HG03520 (cell line): ENCODE measurements around the gene CEP170B.

Experiments used
- ATAC-seq: cut with Tn5 transposase; IDR thresholded peaks from one replicate; pipeline ENCODE4 v1.9.1; 2021; ENCODE audit warnings: mild to moderate bottlenecking, moderate library complexity; ENCODE audit not compliant: unreplicated experiment

The CEP170B gene

DNA sequence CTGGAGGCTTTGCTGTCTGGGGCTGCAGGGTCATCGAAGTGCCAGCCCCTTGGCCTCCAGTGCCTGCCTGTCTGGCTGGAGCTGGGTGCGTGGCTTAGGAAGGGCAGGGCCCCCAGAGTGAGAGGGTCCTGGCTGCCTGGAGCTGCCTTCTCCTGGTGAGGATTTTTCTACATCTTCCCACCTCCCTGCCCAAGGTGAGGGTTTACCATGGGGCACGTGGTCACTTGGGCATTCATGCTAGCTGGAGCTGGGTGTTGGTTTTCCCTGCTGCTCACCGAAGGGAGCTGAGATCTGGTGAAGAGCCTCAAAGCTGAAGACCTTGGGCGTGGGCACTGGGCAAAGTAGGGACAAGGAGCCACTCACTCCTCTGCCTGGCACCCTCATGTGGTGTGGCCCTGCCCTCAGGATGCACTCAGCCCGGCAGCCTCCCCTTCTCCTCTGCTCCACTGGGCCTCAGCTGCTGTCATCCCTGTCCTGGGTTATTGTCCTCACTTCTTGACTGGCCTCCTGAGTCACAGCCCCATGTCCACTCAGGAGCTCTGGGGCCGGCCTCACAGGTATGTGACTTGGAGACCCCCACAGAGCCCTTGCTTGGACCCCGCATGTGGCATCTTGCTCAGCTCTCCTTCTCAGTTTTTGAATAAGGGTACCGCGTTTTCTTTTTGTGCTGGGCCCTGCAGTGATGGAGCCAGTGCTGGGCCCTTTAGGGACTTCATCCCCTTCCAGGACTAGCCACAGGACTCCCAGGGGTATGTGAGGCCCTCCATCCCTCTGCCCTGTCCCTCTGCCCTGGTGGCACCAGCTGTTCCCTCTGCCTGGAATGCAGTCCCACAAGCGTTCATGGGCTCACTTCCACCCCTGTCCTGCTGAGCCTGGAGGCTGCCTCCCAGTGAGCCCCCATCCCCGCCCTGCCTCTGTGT lies 1.6 kb downstream of the CEP170B start:
- no peak for ATAC-seq

DNA sequence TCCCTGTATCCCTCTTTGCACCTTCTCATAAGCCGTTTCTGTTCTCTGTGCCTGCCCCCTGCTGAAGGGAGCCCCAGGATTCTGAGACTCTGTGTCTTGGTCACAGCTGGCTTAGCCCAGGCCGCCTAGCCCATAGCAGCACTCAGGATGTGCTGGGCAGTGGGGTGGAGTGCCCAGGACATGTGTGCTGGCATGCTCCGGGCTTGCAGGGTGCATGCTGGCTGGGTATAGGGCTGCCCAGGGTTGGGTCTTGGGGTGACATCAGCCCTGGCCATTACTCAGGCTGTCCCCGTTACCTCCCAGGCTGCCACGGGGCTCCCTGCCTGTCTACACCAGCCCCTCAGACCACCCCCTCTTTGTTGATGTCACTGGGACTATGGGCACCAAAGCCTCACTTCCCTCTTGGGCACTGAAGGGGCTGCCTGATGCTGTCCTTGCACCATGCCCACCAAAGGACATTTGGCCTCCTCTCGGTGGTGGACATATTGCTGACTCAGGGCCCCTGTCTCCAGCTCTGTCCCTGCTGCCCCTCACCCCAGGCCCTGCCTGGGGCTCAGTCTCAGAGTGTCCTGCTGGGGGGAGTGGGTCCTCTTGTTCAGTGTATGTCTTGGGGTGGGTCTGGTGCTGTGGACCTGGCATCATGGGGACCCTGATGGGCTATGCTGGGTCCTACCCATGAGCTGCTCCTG lies 2.4 kb downstream of the CEP170B start:
- no peak for ATAC-seq

GRCh38 chr14:104868060-104868740 lies 3.1 kb downstream of the CEP170B start:
- no peak for ATAC-seq

DNA sequence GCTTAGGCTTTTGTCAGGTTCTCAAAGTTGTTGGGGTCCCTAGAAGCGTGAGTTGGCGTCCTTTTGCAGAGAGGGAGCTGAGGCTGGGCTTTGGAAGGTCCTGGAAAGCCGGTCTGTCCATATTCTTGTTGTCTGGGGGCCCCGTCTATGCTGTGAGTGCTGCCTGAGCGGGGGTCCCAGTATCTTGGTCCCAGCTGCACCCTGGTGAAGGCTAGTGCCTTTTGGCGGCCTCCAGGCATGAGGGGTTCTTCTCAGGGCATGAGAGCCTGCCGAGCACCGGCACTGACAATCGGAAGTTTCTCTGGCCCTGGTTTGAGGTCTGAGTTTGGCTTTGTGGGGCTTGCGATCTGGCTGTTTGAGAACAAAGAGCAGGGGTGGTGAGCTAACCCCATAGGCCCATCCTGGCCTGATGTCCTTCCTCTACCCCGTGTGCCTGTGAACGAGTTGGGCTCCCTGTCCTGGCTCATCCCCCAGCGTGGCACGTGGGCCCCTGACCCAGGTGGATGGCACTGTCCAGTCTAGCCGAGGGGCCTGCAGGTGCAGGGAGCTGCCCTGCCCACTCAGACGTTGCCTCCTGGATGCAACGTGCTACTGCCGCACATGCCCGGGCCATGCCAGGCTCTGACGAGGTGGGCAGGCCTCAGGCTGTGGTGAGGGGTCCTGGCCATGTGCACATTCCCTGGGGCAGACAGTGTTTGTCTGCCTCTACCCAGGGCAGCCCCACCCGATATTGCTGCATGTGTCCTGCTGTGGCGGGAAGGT lies 3.9 kb downstream of the CEP170B start:
- no peak for ATAC-seq

- ATAC-seq, result no peak
Measured at GRCh38 chr14:104869669-104870367, 4.8 kb downstream of the CEP170B start.

DNA sequence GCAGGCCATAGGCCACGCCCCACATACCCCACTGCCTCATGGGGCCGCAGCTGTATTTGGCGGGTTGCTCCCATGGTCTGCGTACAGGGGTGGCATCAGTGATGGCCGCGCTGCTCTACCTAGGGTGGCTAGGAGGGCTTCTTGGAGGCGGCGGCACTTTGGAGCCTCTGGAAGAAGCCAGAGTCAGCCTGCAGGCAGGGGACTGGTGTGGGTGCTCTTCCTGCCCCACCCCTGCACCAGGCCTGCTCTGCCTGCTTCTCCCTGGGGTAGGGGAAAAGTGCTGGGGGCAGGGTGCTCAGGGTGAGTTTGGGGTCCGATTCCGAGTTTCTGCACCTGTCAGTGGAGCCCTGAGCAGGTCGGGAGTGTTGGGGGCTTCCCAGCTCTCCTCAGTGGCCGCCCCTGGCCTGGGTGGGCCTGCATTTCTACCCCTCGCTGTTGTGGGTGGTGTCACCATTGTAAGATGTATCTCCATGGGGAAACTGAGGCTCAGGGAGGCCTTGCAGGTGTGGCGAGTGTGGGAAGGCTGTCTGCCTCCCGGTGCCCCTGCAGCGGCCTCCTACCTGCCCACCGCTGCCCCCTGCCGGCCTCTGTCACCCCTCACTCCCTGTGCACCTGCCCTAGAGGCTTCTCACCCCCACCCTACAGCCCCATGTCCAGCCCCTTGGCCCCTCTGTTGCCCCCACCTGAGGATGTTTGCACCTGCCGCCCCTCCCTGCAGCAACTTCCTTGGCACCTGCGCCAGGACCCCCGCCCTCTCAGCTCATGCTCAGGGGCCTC lies 5.5 kb downstream of the CEP170B start:
- no peak for ATAC-seq

- ATAC-seq, result no peak
Measured at GRCh38 chr14:104871145-104871655, 6.1 kb downstream of the CEP170B start.

DNA sequence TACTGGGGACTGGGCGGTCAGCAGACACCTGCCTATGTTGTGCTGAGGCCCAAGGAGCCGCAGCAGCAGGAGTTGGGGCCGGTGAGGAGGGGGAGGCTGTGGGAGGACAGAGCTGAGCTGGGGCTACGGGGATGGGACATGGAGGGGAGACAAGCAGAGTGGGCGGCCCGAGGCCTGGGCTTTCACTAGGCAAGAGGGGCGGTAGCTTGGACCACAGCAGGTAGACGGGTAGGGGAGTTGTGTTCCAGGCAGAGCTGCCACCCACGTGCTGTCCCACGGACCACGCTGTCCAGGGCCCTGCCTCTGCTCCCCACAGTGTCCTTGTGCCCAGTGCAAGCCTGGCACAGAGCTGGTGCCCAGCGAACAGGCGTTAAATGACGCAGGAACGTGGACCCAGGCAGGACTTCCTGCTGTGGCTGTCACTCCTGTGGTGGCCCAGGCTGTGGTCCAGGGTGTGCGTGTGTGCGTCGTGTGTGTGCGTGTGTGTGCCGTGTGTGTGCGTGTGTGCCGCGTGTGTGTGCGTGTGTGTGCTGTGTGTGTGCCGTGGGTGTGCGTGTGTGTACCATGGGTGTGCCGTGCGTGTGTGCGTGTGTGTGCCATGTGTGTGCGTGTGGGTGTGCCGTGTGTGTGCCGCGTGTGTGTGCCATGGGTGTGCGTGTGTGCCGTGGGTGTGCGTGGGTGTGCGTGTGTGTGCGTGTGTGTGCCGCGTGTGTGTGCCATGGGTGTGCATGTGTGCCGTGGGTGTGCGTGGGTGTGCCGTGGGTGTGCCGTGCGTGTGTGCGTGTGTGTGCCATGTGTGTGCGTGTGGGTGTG lies 6.8 kb downstream of the CEP170B start:
- ATAC-seq, result no peak

DNA sequence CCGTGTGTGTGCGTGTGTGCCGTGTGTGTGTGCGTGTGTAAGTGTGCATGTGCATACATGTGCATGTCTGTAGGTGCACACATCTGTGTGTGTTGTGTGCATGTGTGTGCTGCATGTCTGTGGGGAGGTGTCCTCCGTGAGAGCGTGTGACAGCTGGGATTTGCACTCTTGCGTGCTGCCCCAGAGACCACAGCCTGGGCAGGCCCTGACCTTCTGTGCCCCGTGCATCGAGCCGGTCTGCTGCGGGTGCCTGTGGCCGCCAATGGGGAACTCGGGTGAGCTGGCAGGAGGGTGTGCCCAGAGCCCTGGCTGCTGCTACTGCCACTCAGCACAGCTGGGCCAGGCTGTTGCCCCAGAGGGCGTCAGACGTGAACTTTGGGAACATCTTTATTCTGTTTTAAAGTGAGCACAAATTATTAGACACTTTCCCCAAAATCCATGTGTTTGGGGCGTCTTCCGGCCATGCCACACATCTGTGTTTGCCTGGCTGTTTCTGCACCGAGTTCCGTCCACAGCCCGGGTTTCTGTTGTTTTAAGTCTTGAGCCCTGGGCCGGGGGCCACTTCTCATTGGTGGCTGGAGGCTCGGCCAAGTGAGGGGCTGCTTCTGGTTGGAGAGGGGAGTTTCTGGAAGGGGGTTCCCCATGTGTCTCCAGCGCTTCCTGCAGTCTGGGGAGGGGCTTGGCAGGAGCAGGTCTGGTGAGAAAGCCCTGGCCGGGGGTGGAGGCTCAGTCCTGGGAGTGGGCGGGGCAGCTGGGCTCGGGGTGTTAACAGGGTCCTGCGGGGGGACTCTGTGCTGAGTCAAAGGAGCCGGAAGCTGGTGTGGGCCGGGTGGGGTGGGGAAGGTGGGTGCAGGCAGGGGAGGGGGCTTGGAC lies 7.6 kb downstream of the CEP170B start:
- no peak for ATAC-seq

- no peak for ATAC-seq
Measured at GRCh38 chr14:104873380-104874055, 8.4 kb downstream of the CEP170B start.

GRCh38 chr14:104874110-104874531 lies 9.1 kb downstream of the CEP170B start:
- ATAC-seq, result no peak

DNA sequence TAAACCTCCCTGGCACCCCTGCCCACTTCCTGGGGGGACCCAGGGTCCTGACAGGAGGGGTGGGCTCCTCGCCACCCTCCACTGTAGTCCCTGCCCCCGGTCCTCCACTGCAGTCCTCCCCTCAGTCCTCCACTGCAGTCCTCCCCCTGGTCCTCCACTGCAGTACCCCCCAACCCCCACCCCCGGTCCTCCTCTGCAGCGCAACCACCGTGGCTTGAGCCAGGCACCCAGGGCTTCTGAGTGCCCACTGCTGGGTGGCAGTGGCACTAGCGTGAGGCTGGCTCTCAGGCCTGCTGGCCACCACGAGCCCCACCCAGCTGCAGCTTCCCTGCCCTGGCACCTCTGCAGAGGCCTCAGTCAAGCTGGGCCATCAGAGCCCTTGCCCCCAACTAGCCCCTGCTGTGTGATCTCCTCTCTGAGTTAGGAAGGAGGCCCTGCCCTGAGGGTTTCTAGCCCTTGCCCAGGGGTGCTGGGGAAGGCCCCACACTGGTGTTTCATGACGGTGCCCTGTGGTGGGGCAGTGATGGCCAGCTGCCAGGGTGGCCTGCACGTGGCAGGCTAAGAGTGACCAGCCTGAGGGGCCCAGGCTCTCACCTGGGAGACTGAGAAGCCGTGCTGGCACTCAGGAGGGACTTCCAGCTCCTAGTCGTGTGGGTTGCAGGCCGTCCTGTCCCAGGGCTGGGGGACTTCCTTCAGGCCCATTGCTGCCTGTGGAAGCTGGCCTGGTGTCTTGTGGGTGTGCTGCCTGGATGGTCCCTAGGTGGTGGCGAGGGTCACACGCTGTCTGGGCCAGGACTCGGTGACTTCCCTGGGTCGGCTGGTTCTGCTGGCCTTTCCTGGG lies 9.7 kb downstream of the CEP170B start:
- ATAC-seq, result no peak

DNA sequence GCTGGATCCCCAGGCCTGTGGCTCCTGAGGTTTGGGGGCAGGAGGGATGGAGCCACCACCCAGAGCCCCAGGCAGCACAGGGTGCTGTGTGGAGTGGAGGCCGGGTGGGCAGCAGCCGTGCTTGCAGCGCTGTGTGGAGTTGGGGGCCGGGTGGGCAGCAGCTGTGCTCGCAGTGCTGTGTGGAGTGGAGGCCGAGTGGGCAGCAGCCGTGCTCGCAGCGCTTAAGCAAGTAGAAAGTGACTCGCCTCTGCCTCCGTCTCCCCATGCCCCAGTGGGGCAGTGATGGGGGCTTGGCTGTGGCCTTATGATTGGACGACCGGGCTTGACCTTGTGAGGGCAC lies 10.3 kb downstream of the CEP170B start:
- ATAC-seq, result no peak

GRCh38 chr14:104875811-104876210 lies 10.7 kb downstream of the CEP170B start:
- ATAC-seq, result no peak

DNA sequence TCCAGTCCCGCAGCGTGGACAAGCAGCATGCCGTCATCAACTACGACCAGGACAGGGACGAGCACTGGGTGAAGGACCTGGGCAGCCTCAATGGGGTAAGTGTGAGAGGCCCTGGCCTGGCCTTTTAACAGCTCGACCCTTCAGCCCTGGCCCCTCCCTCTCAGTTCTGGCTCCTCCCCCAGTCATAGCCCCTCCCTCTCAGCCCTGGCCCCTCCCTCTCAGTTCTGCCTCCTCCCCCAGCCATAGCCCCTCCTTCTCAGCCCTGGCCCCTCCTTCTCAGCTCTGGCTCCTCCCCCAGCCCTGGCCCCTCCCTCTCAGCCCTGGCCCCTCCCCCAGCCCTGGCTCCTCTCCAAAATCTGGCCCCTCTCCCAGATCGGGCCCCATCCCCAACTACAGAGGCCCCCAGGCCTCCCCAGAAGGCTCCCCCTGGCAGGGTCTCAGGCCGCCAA lies 11.2 kb downstream of the CEP170B start:
- ATAC-seq, result no peak
